Natural killer cell (primary cell): ENCODE measurements around the gene DDIT3. TPM values are rescaled to one million over a fixed set of nuclear protein-coding genes. Genes with fewer than 3 reads are reported as not detected.

Experiments
- ATAC-seq, 3 donors: fragments of 150-1000 bp in 2 of 3; fragments of 200-7000 bp in 1 of 3; cut with Tn5 transposase; 1 replicate in 1 of 3; 2 replicates in 2 of 3; pipeline ENCODE4 v1.10.0; 2021; ENCODE audit warnings: mild to moderate bottlenecking in 2 of 3, moderate library complexity in 2 of 3
- DNase-seq, 2 donors: peaks; one replicate each; pipeline versions ENCODE4 v3.0.0 to v3.0.0-alpha.2; 2013 to 2021; ENCODE audit warnings: mixed read lengths in 1 of 2
- H3K27ac ChIP-seq: one replicate; pipeline ENCODE4 v1.5.1; 2013; ENCODE audit warnings: mild to moderate bottlenecking, low read length
- H3K27me3 ChIP-seq: one replicate; pipeline ENCODE4 v1.6.1; 2013; ENCODE audit warnings: low read length; ENCODE audit not compliant: control insufficient read depth, insufficient read depth
- H3K36me3 ChIP-seq: one replicate; pipeline ENCODE4 v1.6.1; 2013; ENCODE audit warnings: low read length; ENCODE audit not compliant: control insufficient read depth, insufficient read depth
- H3K4me1 ChIP-seq: one replicate; pipeline ENCODE4 v1.6.1; 2013; ENCODE audit warnings: low read length; ENCODE audit not compliant: control insufficient read depth, insufficient read depth
- H3K4me3 ChIP-seq: one replicate; pipeline ENCODE4 v1.5.1; 2013; ENCODE audit warnings: low read length
- H3K9me3 ChIP-seq: one replicate; pipeline ENCODE4 v1.6.1; 2013; ENCODE audit warnings: low read length; ENCODE audit not compliant: control insufficient read depth, insufficient read depth
- H3K27ac Mint-ChIP-seq, 2 donors: one replicate each; pipeline ENCODE4 v1.8.0; 2022; ENCODE audit warnings: mild to moderate bottlenecking in 2 of 2, mixed read lengths in 2 of 2, moderate library complexity in 1 of 2
- H3K27me3 Mint-ChIP-seq, 2 donors: one replicate each; pipeline ENCODE4 v1.8.0; 2022; ENCODE audit warnings: low read depth in 2 of 2, mixed read lengths in 2 of 2
- H3K36me3 Mint-ChIP-seq: one replicate; pipeline ENCODE4 v1.8.0; 2022; ENCODE audit warnings: mixed read lengths
- H3K4me1 Mint-ChIP-seq, 2 donors: one replicate each; pipeline ENCODE4 v1.8.0; 2022; ENCODE audit warnings: mixed read lengths in 2 of 2
- H3K4me3 Mint-ChIP-seq: one replicate; pipeline ENCODE4 v1.8.0; 2022; ENCODE audit warnings: mild to moderate bottlenecking, moderate library complexity, mixed read lengths
- H3K9me3 Mint-ChIP-seq, 2 donors: one replicate each; pipeline ENCODE4 v1.8.0; 2022; ENCODE audit warnings: mixed read lengths in 2 of 2
- WGBS: methylation state at CpG from one replicate; pipeline ENCODE4 v1.1.7; 2013; ENCODE audit warnings: missing lambda C conversion rate; ENCODE audit not compliant: insufficient coverage; 5-methylcytosine and 5-hydroxymethylcytosine counted together
- intact Hi-C: fragments of 100-400 bp; cut with micrococcal nuclease; formaldehyde crosslinking; loops from one replicate; pipeline ENCODE4 v1.14.2; 2022
- total RNA-seq, 4 donors: library from RNA; stranded (reverse); fragments of 120-200 nt in 1 of 4; gene quantifications; one replicate each; pipeline versions ENCODE4 v1.2.3 to v1.2.4, GENCODE V29; 2013 to 2022
- TF ChIP-seq, protein P1 (sequence below): fragments of 200-600 bp; IDR thresholded peaks from one replicate; pipeline ENCODE4 v1.8.0; 2022; ENCODE audit warnings: antibody characterized with exemption

The DDIT3 gene
- total RNA-seq, 3 donors from 2014 or later (not counting 1 experiment from before 2014, with no cell fraction given): 117 to 318 (median 182) TPM

GRCh38 chr12:57475271-57476161 lies 44.8 kb downstream of the DDIT3 start:
- H3K9me3 Mint-ChIP-seq: no peaks in the 10 kb centered on the region

GRCh38 chr12:57474862-57475261 lies 45.5 kb downstream of the DDIT3 start:
- H3K4me3 Mint-ChIP-seq: peak overlapping the region; percentile 78
- Histone ChIP-seq H3K27ac (no peak overlapping the region), H3K27me3 (no peaks in the 10 kb centered on the region), H3K4me1 (peaks cover 93% of the 10 kb centered on the region), H3K9me3 (no peaks in the 10 kb centered on the region), H3K36me3 (peaks cover 49% of the 10 kb centered on the region), H3K4me3 (no peak overlapping the region)
- H3K4me1 Mint-ChIP-seq: peaks cover 71 to 92% of the 10 kb centered on the region in 2 donors
- ATAC-seq: no peak
- H3K27me3 Mint-ChIP-seq: no peaks in the 10 kb centered on the region
- no peak for DNase-seq
- intact Hi-C loops: loop anchor here (5.0 kb wide), 2 partner anchors 147 to 267 kb away; no protein-coding TSS in a partner anchor
- H3K27ac Mint-ChIP-seq: peak overlapping the region; percentile 83 to 90
- 94% methylated on average over 7 of the region's 7 CpGs for WGBS
- TF ChIP-seq, protein P1, sequence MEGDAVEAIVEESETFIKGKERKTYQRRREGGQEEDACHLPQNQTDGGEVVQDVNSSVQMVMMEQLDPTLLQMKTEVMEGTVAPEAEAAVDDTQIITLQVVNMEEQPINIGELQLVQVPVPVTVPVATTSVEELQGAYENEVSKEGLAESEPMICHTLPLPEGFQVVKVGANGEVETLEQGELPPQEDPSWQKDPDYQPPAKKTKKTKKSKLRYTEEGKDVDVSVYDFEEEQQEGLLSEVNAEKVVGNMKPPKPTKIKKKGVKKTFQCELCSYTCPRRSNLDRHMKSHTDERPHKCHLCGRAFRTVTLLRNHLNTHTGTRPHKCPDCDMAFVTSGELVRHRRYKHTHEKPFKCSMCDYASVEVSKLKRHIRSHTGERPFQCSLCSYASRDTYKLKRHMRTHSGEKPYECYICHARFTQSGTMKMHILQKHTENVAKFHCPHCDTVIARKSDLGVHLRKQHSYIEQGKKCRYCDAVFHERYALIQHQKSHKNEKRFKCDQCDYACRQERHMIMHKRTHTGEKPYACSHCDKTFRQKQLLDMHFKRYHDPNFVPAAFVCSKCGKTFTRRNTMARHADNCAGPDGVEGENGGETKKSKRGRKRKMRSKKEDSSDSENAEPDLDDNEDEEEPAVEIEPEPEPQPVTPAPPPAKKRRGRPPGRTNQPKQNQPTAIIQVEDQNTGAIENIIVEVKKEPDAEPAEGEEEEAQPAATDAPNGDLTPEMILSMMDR: no peak
- no peaks in the 10 kb centered on the region for H3K9me3 Mint-ChIP-seq
- peaks cover 19% of the 10 kb centered on the region for H3K36me3 Mint-ChIP-seq

More at GRCh38 chr12:57475271-57476161, 44.8 kb downstream of the DDIT3 start:
- Mint-ChIP-seq H3K4me1 (peaks cover 76 to 92% of the 10 kb centered on the region in 2 donors), H3K36me3 (peaks cover 19% of the 10 kb centered on the region), H3K27ac (peak overlapping the region; percentile 97 to 98), H3K27me3 (no peaks in the 10 kb centered on the region), H3K4me3 (peak overlapping the region; percentile 85)
- Histone ChIP-seq H3K9me3 (no peaks in the 10 kb centered on the region), H3K4me3 (peak overlapping the region; percentile 57), H3K27me3 (no peaks in the 10 kb centered on the region), H3K4me1 (peaks cover 93% of the 10 kb centered on the region), H3K36me3 (peaks cover 44% of the 10 kb centered on the region), H3K27ac (peak overlapping the region; percentile 99)
- ATAC-seq (no peak), DNase-seq (no peak)
- WGBS: 55% methylated on average over 84 of the region's 84 CpGs
- TF ChIP-seq, protein P1: no peak
- intact Hi-C loops: loop anchor here (2.0 to 5.0 kb wide), 3 partner anchors 13 to 267 kb away; no protein-coding TSS in a partner anchor

DNA sequence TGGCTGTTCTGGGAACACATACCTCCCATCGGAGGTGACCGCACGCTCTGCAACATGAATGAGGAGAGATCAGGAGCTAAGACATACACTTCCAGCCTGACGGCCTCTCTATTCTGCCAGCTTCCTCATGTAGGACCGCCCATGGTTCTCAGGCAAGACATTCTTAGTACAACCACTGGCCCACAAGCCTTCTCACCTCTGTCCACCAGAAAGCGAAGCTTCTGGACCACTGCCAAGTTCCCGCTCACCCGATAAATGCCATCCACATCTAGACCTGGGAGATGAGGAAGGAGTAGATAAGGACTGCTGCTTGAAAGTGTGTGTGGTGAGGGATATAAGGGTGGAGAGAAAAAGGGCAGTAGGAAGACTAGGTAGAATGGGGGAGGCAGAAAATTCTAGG lies 45.9 kb downstream of the DDIT3 start:
- no peak for ATAC-seq
- H3K36me3 Mint-ChIP-seq: peaks cover 19% of the 10 kb centered on the region
- Histone ChIP-seq H3K27me3 (no peaks in the 10 kb centered on the region), H3K4me3 (no peak overlapping the region), H3K36me3 (peaks cover 53% of the 10 kb centered on the region), H3K9me3 (no peaks in the 10 kb centered on the region), H3K4me1 (peaks cover 94% of the 10 kb centered on the region), H3K27ac (no peak overlapping the region)
- peak overlapping the region; percentile 78 for H3K4me3 Mint-ChIP-seq
- intact Hi-C loops: no loop called here
- peaks cover 71 to 92% of the 10 kb centered on the region in 2 donors for H3K4me1 Mint-ChIP-seq
- H3K9me3 Mint-ChIP-seq: no peaks in the 10 kb centered on the region
- no peaks in the 10 kb centered on the region for H3K27me3 Mint-ChIP-seq
- DNase-seq: no peak
- peak overlapping the region; percentile 83 to 90 for H3K27ac Mint-ChIP-seq
- WGBS: 67% methylated on average over 5 of the region's 8 CpGs
- TF ChIP-seq, protein P1: no peak
